ENCODE measurements around the gene FBXL19. TPM values are rescaled to one million over a fixed set of nuclear protein-coding genes. Genes with fewer than 3 reads are reported as not detected.

FBXL19 gene
- total and polyA plus RNA-seq, 5 experiments from 2014 or later: 0.06 to 16.8 (median 0.29) TPM

- no peaks in the 10 kb centered on the region for H3K9me3 Mint-ChIP-seq
- peak overlapping the region; percentile 89 to 95 (median 94) for H3K27ac Mint-ChIP-seq
- peaks cover 0 to 2% (median 0%) of the 10 kb centered on the region in 5 donors for H3K27me3 Mint-ChIP-seq
- DNase-seq: peak in 1 of 10 donors; percentile 58
- peak; percentile 37 to 41 for ATAC-seq
- peaks cover 0 to 43% (median 10%) of the 10 kb centered on the region in 3 donors for H3K36me3 Mint-ChIP-seq
- peaks cover 22 to 43% (median 34%) of the 10 kb centered on the region in 4 donors for H3K4me1 Mint-ChIP-seq
- peak overlapping the region; percentile 82 to 94 (median 88) for H3K4me3 Mint-ChIP-seq
- POLR2A ChIA-PET: interaction anchor here (0.7 to 2.7 kb wide), 11 partner anchors 8 to 502 kb away, joined by 3 to 13 read pairs (median 4); partner anchors contain the start of genes FBXL19, KAT8, ORAI3 and STX4
Measured at GRCh38 chr16:30958175-30959079, 35.1 kb downstream of the FBXL19 start.

DNA sequence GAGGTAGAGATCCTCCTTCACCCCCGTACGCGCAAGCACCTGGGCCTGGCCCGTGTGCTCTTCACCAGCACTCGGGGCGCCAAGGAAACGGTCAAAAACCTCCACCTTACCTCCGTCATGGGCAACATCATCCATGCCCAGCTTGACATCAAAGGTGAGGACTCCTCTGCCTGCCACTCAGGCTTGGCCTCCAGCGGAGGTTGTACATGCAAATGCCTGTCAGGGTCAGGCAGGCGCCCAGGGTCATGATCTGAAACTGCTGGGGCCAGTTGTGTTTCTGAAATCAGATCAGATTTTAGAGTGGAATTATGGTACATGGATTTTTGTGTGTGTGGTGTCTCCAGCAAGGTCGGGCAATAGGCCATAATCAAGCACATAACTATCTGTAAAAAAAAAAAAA, 38.0 kb downstream of the FBXL19 start:
- POLR2A ChIA-PET: interaction anchor here (0.7 kb wide), 1 partner anchor 19 kb away, joined by 4 read pairs; no protein-coding TSS in a partner anchor

DNA sequence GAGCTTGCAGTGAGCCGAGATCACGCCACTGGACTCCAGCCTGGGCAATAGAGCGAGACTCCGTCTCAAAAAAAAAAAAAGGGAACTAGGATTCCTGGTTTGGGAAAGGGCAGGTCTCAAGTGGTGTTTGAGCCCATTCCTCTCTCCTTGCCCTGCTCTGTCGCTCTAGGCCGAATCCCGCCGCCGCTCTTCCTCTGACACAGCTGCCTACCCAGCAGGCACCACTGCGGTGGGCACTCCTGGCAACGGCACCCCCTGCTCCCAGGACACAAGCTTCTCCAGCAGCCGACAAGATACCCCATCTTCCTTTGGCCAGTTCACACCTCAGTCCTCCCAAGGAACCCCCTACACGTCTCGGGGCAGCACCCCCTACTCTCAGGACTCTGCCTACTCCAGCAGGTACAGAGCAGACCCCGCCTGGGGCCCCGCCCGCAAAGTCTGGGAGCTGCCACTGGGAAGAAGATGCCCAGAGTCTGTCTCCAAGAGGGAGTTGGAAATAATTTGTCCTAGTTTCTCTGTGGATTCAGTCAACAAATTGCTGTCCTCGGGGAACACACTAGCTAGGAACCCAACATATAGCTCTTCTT, 40.6 kb downstream of the FBXL19 start:
- ATAC-seq (no peak), DNase-seq (no peak)
- peaks cover 17 to 31% (median 27%) of the 10 kb centered on the region in 4 donors for H3K4me1 Mint-ChIP-seq
- no peaks in the 10 kb centered on the region for H3K27me3 Mint-ChIP-seq
- H3K4me3 Mint-ChIP-seq: no peak overlapping the region
- POLR2A ChIA-PET: no interaction called here
- H3K27ac Mint-ChIP-seq: peak overlapping the region in 1 of 10 donors; percentile 40
- H3K36me3 Mint-ChIP-seq: peaks cover 0 to 89% (median 23%) of the 10 kb centered on the region in 3 donors
- H3K9me3 Mint-ChIP-seq: no peaks in the 10 kb centered on the region

More for the DNA sequence above, 38.0 kb downstream of the FBXL19 start:
- peaks cover 26 to 38% (median 31%) of the 10 kb centered on the region in 4 donors for H3K4me1 Mint-ChIP-seq
- ATAC-seq: no peak
- no peak for DNase-seq
- no peaks in the 10 kb centered on the region for H3K9me3 Mint-ChIP-seq
- H3K36me3 Mint-ChIP-seq: peaks cover 0 to 68% (median 12%) of the 10 kb centered on the region in 3 donors
- H3K4me3 Mint-ChIP-seq: no peak overlapping the region
- H3K27ac Mint-ChIP-seq: no peak overlapping the region
- peaks cover 0 to 2% (median 0%) of the 10 kb centered on the region in 5 donors for H3K27me3 Mint-ChIP-seq

DNA sequence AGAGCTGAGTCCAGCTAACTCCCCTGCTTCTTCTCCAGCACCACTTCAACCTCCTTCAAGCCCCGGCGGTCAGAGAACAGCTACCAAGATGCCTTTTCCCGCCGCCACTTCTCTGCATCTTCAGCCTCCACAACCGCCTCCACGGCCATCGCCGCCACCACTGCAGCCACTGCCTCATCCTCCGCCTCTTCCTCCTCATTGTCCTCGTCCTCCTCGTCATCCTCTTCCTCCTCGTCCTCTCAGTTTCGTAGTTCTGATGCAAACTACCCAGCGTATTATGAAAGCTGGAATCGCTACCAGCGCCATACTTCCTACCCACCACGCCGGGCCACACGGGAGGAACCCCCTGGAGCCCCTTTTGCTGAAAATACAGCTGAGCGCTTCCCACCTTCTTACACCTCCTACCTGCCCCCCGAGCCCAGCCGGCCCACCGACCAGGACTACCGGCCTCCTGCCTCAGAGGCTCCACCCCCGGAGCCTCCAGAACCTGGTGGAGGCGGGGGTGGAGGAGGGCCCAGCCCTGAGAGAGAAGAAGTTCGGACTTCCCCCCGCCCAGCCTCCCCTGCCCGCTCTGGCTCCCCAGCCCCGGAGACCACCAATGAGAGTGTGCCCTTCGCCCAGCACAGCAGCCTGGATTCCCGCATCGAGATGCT, 41.3 kb downstream of the FBXL19 start:
- H3K36me3 Mint-ChIP-seq: peaks cover 0 to 92% (median 21%) of the 10 kb centered on the region in 3 donors
- DNase-seq (no peak), ATAC-seq (no peak)
- no peak overlapping the region for H3K4me3 Mint-ChIP-seq
- H3K27ac Mint-ChIP-seq: peak overlapping the region in 3 of 10 donors; percentile 29 to 70 (median 53)
- no peaks in the 10 kb centered on the region for H3K9me3 Mint-ChIP-seq
- peaks cover 10 to 24% (median 23%) of the 10 kb centered on the region in 4 donors for H3K4me1 Mint-ChIP-seq
- no peaks in the 10 kb centered on the region for H3K27me3 Mint-ChIP-seq
- POLR2A ChIA-PET: no interaction called here

GRCh38 chr16:30965436-30965835, 42.1 kb downstream of the FBXL19 start:
- Mint-ChIP-seq H3K36me3 (peaks cover 0 to 91% (median 20%) of the 10 kb centered on the region in 3 donors), H3K4me3 (no peak overlapping the region), H3K27ac (peak overlapping the region in 1 of 10 donors; percentile 70), H3K27me3 (no peaks in the 10 kb centered on the region), H3K9me3 (no peaks in the 10 kb centered on the region), H3K4me1 (peaks cover 2 to 17% (median 16%) of the 10 kb centered on the region in 4 donors)
- POLR2A ChIA-PET: no interaction called here
- ATAC-seq (no peak), DNase-seq (peak in 1 of 10 donors; percentile 51)

- Mint-ChIP-seq H3K36me3 (peaks cover 0 to 91% (median 24%) of the 10 kb centered on the region in 3 donors), H3K27ac (peak overlapping the region in 1 of 10 donors; percentile 80), H3K9me3 (no peaks in the 10 kb centered on the region), H3K4me3 (peak overlapping the region in 1 of 10 donors; percentile 47), H3K4me1 (peaks cover 0 to 21% (median 16%) of the 10 kb centered on the region in 4 donors), H3K27me3 (no peaks in the 10 kb centered on the region)
- POLR2A ChIA-PET: no interaction called here
- ATAC-seq (no peak), DNase-seq (peak in 1 of 10 donors; percentile 55)
Measured at GRCh38 chr16:30966033-30966619, 42.8 kb downstream of the FBXL19 start.

DNA sequence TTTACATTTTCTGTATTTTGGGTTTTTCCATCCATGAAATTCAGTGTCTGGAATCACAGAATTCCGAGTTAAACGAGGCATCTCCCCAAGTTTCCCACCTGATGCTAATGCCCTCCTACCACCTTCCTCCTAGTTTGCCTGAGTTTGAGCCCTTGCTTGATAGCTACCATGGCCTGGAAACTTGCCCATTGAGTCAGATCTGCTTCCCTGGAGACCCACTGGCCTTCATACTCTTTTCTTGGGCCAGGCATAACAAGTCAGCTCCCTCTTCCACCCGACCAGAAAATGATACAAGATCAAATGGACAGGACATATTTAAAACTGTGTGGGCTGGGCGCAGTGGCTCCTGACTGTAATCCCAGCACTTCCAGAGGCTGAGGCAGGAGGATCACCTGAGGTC, 44.4 kb downstream of the FBXL19 start:
- no peaks in the 10 kb centered on the region for H3K9me3 Mint-ChIP-seq
- no peak overlapping the region for H3K27ac Mint-ChIP-seq
- ATAC-seq (no peak), DNase-seq (no peak)
- H3K36me3 Mint-ChIP-seq: peaks cover 0 to 91% (median 25%) of the 10 kb centered on the region in 3 donors
- no peaks in the 10 kb centered on the region for H3K27me3 Mint-ChIP-seq
- POLR2A ChIA-PET: interaction anchor here (0.7 to 1.6 kb wide), 2 partner anchors 53 to 213 kb away, joined by 3 to 4 read pairs; partner anchors contain the start of gene FUS
- no peak overlapping the region for H3K4me3 Mint-ChIP-seq
- peaks cover 0 to 25% (median 16%) of the 10 kb centered on the region in 4 donors for H3K4me1 Mint-ChIP-seq

DNA sequence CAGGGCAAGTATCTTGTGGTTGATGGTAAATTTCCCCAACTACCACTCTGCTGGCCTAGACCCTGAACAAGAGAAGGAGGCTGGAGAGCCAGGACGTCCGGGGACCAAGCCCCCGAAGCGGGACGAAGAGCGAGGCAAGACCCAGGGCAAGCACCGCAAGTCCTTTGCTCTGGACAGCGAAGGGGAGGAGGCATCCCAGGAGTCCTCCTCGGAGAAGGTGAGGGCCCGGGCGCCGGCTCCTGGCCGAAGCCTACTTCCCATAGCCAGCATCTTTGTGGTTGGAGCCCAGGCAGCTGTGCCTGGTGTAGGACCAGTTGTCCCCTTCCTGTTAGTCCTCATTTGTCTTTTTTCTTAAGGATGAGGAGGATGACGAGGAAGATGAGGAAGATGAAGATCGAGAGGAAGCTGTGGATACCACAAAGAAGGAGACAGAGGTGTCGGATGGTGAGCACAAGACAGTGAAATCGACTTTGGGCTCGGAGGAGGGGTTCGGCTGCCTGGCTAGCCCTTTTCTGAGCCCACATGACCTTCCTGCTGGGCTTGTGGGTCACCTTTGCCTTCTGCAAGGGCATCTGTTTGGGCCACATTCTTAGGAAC, 46.0 kb downstream of the FBXL19 start:
- H3K36me3 Mint-ChIP-seq: peaks cover 0 to 92% (median 30%) of the 10 kb centered on the region in 3 donors
- no peaks in the 10 kb centered on the region for H3K9me3 Mint-ChIP-seq
- no peak overlapping the region for H3K27ac Mint-ChIP-seq
- H3K27me3 Mint-ChIP-seq: no peaks in the 10 kb centered on the region
- ATAC-seq (no peak), DNase-seq (peak in 1 of 10 donors; percentile 37)
- H3K4me3 Mint-ChIP-seq: no peak overlapping the region
- POLR2A ChIA-PET: interaction anchor here (1.6 kb wide), 1 partner anchor 9 kb away, joined by 4 read pairs; no protein-coding TSS in a partner anchor
- peaks cover 0 to 34% (median 24%) of the 10 kb centered on the region in 4 donors for H3K4me1 Mint-ChIP-seq

DNA sequence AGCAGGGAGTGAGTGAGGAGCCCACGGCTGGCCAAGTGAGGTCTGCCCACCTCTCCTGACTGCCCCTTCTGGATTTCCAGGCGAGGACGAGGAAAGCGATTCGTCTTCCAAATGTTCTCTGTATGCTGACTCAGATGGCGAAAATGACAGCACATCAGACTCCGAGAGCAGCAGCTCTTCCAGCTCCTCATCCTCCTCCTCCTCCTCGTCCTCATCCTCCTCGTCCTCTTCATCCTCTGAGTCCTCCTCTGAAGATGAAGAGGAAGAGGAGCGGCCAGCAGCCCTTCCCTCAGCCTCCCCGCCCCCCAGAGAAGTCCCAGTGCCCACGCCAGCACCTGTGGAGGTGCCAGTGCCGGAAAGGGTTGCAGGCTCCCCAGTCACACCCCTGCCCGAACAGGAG, 47.9 kb downstream of the FBXL19 start:
- Mint-ChIP-seq H3K27ac (peak overlapping the region in 1 of 10 donors; percentile 68), H3K4me1 (peaks cover 0 to 26% (median 21%) of the 10 kb centered on the region in 4 donors), H3K36me3 (peaks cover 0 to 92% (median 34%) of the 10 kb centered on the region in 3 donors), H3K27me3 (no peaks in the 10 kb centered on the region), H3K9me3 (no peaks in the 10 kb centered on the region), H3K4me3 (no peak overlapping the region)
- DNase-seq: peak in 1 of 10 donors; percentile 26
- no peak for ATAC-seq
- POLR2A ChIA-PET: interaction anchor here (1.2 kb wide), 1 partner anchor 140 kb away, joined by 3 read pairs; no protein-coding TSS in a partner anchor

GRCh38 chr16:30972872-30973271, 49.5 kb downstream of the FBXL19 start:
- no peak for DNase-seq
- no peak for ATAC-seq
- Mint-ChIP-seq H3K27ac (peak overlapping the region in 2 of 10 donors; percentile 46 to 69), H3K4me1 (peaks cover 0 to 25% (median 22%) of the 10 kb centered on the region in 4 donors), H3K27me3 (no peaks in the 10 kb centered on the region), H3K36me3 (peaks cover 0 to 90% (median 24%) of the 10 kb centered on the region in 3 donors), H3K9me3 (no peaks in the 10 kb centered on the region), H3K4me3 (no peak overlapping the region)
- POLR2A ChIA-PET: no interaction called here

GRCh38 chr16:30974348-30974747, 51.0 kb downstream of the FBXL19 start:
- Mint-ChIP-seq H3K4me1 (peaks cover 0 to 26% (median 23%) of the 10 kb centered on the region in 4 donors), H3K36me3 (peaks cover 0 to 87% (median 26%) of the 10 kb centered on the region in 3 donors), H3K27me3 (no peaks in the 10 kb centered on the region), H3K4me3 (no peak overlapping the region), H3K9me3 (no peaks in the 10 kb centered on the region), H3K27ac (peak overlapping the region in 4 of 10 donors; percentile 5 to 76 (median 35))
- no peak for ATAC-seq
- POLR2A ChIA-PET: interaction anchor here (0.7 kb wide), 1 partner anchor 181 kb away, joined by 3 read pairs; no protein-coding TSS in a partner anchor
- no peak for DNase-seq
